ENCODE measurements around the gene CASZ1.

DNA sequence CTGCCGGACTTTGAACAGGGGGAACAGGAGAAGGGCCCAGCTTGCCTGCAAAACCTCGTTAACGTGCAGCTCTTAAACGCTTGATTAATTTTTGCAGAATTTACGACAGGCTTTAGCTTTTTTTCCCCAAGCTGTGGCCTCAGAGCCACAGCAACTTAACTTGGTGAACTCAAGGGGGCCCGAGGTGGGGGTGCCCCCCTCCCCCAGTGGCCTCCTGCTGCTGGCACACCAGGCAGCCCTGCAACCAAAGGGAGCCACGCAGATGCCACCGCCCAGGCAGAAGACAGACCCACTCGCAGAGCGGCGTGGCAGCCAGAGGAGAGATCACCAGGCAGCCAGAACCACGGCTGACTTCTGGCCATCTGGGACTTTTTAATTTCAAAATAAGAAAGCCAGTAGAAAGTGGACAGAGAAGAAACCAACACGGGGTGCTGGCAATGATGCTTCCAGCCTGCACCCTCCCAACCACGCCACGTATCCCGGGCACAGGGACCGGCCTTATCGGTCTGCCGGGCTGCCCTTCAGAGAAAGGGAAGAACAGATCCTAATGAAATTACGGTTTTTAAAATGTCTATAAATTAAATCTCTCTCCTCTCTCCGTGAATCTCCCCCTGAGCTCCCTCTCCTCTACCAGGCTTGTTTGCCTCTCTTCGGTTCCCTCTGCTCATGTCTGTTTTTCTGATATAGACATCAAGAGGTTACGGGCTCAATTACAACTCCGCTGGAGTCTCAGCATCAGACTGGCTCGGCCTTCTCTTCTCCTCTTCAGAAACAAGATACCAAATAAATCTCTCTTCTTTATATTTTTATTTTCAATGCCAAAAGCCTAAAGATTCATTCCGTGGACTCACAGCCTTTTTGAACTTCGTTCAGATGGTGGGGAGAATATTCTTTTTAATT lies 6.4 kb downstream of the CASZ1 start:
- TF ChIP-seq CTCF (IDR thresholded peaks at IDR 0.05), result no peak
- no peak for TF ChIP-seq POLR2A (IDR thresholded peaks at IDR 0.05)
